Smooth muscle cell of the brain vasculature (primary cell): ENCODE results near the gene LENG1.
"Not testable (repeated sequence)": the region's sequence is repeated elsewhere in the genome, so short reads cannot be mapped to it uniquely, and the experiment has no call there.

Experiments used
- DNase-seq: peaks from one replicate; pipeline ENCODE4 v3.0.0-alpha.2; 2012; ENCODE audit warnings: low read depth, low spot score

The LENG1 gene

DNA sequence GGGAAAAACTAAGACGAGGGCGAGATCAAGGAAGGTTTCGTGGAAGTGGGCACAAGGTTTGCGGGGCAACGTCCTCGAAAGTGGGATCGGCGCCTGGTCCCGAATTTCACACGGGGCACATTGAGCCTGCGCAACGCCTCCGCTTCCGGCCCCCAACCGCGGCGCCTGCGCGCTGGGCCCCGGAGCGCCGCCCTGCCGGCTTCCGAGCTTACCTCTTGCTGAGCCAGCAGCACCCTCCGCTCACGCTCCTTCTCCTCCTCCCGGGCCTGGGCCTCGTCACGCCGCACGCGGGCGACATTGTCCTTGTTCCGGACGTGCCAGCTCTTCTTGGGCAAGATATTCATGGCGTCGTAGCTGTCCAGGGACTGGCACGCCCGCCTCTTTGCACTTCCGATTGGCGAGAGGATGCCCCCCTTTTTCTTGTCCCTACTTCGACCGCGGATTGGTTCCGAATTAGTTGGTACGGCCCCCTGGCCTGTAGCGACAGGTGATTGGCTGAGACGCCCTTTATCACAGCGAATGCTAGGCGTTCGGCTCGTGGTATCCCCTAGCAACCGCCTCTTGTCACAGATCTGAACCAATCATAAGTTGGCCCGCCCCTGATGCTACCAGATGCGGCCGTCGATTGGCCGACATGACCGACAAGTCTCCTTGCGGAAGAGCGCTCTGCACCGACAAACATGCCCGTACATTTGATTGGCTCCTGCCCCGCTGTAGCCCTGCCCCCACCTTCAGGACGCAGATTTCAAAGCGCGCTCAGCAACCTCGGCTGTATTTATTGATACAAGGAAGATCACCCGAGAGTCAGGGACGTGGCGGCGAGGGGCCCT lies at the start of gene LENG1:
Gene LENG1 (minus strand): TSS at position 370 of the 830 bp plus-strand sequence. CDS start 26 bp downstream, at position 344.
- DNase-seq, result peak; percentile 100

DNA sequence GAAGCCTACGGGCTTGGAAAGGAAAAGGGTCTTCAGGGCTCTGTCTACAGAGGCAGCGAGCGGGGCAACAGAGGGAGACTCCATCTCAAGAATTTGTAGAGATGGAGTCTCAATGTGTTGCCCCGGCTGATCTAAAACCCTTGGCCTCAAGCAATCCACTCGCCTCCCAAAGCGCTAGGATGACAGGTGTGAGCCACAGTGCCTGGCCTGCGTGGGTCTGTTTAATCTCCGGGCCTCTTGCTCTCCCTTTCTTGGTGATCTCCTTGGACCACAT lies 49.2 kb upstream of the LENG1 start:
- DNase-seq, result no peak

DNA sequence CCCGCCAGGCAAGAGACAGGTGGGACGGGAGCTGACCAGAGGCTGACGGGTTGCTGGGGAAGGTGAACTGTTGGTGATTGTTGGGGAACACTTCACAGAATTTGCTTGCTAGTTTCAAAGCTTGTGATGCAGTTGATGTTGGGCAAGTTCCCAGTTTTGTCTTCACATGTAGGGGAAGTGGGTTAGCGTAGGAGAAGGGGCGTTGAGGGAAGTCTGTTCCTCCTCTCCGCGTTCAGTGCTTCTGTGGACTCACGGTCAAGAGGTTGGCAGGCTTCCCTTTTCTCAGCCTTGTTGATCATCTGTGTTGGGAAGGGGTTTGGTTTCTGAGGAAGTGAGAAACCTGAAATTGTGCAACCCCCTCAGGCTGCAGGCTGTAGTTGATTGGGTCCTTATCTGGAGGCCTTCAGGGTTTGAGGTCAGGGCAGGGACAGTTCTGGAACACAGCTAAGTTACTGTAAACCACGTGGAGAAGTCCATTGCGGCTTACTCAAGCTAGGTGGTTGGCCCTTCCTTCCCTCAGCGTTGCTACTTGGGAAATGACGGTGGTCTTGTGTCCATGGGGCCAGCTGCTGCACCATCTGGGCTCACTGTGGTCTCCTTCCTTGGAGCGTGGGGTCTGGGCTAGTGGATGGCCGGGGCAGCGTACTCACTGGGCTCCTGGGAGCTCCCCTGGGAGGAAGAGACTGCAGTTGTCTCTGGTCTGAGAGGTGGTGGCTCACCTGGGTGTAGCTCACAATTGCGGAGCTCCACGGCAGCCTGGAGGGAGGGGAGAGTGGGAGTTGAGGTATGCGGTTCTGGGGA lies 48.7 kb upstream of the LENG1 start:
- no peak for DNase-seq

DNA sequence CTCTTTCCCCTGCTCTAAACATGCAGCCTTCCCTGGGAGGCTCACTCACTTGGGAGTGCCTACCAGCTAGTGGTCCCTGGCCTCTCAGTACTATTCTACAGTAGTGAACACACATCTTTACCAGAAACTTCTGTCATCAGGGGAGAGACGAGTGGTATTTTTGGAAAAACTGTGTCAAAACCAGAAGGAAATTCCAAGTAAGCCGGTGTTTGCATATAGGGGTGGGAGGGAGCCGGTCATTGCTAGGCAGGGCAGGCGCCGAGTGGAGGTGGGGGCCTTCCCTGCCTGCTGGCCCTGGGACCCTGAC lies 48.1 kb upstream of the LENG1 start:
- no peak for DNase-seq

GRCh38 chr19:54207193-54207592 lies 47.7 kb upstream of the LENG1 start:
- DNase-seq, result not testable (repeated sequence)

- no peak for DNase-seq
Observed at GRCh38 chr19:54206831-54207177, 47.3 kb upstream of the LENG1 start.

- no peak for DNase-seq
Observed at GRCh38 chr19:54206030-54206830, 46.7 kb upstream of the LENG1 start.

DNA sequence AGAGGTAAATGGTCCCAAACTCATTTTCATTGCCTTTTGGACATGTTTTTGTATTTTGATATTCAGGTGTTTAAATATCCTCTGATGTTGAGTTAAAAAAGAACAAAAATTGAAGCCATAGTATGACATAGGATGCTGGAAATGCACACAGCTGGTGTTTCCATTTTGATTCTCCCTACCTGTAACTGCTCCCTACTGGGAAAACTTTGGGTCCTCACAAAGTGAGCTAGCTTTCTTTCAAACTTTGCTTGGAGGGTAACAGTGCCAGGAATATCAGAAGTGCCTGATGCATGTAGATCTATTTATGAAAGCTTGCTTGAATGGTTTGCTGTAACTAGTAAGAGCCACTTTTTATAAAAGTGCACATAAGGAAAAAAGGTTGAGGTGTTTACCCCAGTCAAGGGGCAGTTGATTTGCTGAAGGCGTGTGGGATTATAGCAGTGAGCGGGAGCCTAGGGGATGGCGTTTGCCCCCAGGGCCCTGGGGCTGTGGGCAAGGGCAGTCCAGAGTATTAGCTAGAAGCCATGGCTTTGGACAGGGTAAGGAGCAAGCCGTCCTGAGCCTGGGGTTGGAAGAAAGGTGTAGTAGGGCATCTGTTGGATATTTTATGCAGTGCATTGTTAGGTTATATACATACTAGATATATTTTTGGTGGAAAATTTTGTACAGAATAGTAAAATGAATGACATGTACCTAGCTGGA lies 45.4 kb upstream of the LENG1 start:
- DNase-seq, result no peak

DNA sequence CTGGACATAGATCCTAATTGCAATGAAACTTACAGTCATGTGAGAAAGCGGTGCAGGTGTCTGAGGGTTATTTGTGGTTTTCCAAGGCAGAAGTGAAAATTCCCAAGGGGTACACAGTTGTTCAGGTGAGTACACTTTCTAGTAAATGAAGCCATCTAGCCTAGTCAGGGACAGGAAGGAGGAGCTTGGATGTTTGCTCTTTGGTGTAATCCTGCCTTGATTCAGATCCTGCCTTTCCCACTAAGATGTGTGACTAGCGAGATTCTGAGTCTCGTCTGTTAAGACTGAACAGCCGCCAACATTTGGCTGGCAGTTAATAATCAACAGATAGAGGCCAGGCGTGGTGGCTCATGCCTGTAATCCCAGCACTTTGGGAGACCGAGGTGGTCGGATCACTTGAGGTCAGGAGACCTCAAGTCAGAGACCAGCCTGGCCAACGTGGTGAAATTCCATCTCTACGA lies 43.7 kb upstream of the LENG1 start:
- no peak for DNase-seq

DNA sequence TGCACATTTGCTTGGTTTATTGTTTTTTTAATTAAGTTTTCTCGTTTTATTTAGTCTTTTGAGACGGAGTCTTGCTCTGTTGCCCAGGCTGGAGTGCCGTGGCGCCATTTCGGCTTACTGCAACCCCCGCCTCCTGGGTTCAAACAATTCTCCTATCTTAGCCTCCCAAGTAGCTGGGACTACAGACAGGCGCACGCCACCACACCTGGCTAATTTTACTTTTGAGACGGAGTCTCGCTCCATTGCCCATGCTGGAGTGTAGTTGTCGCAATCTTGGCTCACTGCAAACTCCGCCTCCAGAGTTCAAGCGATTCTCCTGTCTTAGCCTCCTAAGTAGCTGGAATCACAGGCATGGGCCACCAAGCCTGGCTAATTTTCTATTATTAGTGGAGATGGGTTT lies 42.5 kb upstream of the LENG1 start:
- DNase-seq, result no peak

DNA sequence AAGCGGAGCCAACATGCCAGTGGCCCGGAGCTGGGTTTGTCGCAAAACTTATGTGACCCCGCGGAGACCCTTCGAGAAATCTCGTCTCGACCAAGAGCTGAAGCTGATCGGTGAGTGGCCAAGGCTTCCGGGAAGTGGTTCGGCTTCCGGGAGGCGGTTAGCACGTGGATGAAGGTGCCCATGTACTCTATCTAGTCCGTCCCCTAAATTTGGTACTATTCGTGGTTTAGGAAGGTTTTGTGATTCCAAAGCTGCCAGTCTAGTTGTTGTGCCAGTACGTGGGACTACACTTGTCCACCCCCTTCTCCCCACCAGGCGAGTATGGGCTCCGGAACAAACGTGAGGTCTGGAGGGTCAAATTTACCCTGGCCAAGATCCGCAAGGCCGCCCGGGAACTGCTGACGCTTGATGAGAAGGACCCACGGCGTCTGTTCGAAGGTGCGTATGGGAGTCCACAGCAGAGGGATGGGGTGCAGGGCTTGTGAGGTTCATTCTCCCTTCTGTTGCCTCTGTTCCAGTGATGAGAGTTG lies 41.7 kb upstream of the LENG1 start:
- no peak for DNase-seq

DNA sequence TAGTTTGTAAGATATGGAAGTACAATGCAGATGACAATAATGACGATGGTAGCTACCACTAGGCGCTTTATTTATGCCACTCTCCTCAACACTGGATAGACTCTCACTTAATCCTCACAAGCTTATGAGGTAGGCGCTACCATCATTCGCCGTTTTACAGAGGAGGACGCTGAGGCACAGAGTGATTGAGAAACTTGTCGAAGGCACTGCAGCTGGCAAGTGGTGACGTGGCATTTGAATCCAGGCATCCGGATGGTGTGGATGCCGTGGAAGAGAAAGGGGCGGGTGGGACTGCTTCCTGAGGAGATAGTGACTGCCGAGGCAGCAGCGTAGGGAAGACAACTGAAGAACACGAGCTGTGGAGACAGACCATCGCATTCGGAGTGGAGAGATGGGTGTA lies 39.9 kb upstream of the LENG1 start:
- no peak for DNase-seq

DNA sequence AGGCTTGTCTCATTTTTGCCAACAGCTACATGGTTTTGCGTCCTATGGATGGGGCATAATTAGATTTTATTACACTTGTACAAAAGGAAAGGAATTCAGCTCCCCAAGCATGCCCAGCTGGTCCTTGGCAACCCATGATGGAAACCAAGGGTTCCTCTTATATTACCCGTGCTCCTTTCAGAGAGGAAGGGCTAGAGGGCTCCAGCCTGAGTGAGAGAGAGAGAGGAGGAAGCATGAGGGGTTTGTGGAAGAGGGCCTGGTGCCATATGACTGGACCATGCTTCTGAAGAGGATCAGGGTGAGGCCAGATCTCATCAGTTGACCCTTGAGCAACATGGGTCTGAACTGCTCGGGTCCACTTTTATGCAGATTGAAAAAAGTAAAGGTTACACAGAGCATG lies 37.6 kb upstream of the LENG1 start:
- DNase-seq, result no peak

GRCh38 chr19:54196536-54196935 lies 37.0 kb upstream of the LENG1 start:
- DNase-seq, result no peak

DNA sequence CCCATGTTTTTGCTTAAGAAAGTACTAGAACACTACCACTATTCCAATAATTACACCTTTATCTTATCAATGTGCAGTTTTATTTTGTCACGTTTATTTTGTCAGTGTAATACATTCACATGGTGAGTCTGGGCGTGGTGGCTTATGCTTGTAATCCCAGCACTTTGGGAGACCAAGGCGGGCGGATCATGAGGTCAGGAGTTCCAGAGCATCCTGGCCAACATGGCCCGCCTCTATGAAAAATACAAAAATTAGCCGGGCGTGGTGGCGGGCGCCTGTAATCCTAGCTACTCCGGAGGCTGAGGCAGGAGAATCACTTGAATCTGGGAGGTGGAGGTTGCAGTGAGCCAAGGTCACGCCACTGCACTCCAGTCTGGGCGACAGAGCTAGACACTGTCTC lies 34.9 kb upstream of the LENG1 start:
- DNase-seq, result not testable (repeated sequence)

DNA sequence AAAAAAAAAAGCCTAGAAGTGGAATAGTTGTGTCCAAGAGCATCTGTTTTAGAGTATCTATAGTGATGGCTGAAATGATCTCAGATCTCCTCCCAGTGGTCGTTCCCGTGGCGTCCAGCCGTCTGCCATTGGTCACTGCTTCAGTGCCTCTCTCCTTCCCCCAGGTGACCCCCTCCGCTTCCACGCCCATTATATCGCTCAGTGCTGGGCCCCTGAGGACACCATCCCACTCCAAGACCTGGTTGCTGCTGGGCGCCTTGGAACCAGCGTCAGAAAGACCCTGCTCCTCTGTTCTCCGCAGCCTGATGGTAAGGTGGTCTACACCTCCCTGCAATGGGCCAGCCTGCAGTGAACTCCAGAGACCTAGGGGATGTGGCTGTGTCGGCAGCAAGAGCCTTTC lies 33.5 kb upstream of the LENG1 start:
- DNase-seq, result no peak

- DNase-seq, result no peak
Observed at GRCh38 chr19:54191811-54192453, 32.4 kb upstream of the LENG1 start.

- DNase-seq, result no peak
Observed at GRCh38 chr19:54191011-54191810, 31.7 kb upstream of the LENG1 start, which contains the start of gene TSEN34. Gene TSEN34 (plus strand): TSS chr19:54191308. CDS start chr19:54191365, 57 bp downstream.

DNA sequence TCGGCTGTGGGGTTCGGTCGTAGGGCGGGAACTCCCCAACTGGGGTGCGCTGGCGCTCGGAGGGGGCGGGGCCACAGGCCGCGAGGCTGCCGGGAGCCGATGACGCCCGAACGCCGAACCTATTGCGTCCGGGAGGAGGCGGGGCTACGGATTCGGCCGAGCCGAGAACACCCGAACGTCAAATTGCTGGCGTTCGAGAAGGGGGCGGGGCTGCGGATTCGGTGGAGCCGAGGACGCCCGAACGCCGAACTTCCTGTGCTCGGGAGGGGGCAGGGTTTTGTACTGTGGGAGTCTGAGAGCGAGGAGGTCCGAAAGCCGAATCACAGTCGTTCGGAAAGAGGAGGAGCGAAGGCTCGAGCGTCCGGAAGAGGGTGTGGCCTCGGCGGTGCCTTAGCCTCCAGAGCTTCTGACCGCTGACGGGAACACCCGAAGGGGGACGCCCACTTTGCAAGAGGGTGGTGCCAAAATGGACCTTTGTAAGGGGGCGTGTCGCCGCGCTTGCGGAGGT lies 31.0 kb upstream of the LENG1 start:
- peak; percentile 100 for DNase-seq
